GM19438 (cell line): Measurements from ENCODE around the gene VPS13A.
"Not testable (repeated sequence)": the region's sequence is repeated elsewhere in the genome, so short reads cannot be mapped to it uniquely, and the experiment has no call there.

ENCODE experiments used
- ATAC-seq: cut with Tn5 transposase; IDR thresholded peaks from one replicate; pipeline ENCODE4 v1.9.1; 2021; ENCODE audit warnings: low read depth; ENCODE audit not compliant: unreplicated experiment

Gene VPS13A

DNA sequence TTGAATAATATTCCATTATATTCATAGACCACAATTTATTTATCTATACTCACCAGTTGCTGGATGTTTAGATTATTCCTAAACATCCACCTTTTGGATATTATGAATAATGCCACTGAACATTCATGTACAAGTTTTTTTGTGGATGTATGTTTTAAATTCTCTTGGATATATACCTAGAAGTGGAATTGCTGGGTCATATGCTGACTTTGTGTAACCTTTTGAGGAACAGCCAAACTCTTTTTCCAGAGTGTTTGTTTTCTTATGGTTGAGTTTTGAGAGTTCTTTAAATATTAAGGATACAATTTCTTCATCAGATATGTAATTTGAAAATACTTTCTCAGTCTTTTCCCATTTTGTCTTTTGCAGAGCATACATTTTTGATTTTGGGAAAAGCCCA, 2.7 kb downstream of the VPS13A start:
- ATAC-seq, result no peak

DNA sequence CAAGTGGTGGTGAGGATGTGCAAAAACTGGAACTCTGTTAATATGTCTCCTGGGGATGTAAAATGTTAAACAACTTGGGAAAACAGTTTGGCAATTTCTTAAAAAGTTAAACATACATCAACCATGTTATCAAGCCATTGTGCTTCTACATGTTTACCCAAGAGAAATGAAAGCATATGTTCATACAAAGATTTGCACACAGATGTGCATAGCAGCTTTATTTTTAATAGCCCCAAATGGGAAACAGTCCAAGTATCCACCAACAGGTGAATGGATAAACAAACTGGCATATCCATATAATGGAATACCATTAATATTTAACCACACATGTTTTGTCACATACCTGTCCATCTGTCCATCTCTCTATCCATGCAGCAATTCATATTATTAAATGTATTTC, 6.2 kb downstream of the VPS13A start:
- no peak for ATAC-seq

DNA sequence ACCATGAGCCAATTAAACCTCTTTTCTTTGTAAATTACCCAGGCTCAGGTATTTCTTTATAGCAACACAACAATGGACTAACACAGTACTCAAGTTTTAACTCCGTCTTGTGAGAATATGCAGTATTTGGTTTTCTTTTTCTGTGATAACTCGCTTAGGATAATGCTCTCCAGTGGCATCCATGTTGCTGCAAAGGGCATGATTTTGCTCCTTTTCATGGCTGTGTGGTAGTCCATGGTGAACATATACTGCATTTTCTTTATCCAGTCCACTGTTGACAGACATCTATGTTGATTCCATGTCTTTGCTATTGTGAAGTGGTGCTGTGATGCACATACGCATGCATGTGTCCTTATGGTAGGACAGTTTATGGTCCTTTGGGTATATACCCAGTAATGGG, 10.9 kb downstream of the VPS13A start:
- ATAC-seq, result no peak

DNA sequence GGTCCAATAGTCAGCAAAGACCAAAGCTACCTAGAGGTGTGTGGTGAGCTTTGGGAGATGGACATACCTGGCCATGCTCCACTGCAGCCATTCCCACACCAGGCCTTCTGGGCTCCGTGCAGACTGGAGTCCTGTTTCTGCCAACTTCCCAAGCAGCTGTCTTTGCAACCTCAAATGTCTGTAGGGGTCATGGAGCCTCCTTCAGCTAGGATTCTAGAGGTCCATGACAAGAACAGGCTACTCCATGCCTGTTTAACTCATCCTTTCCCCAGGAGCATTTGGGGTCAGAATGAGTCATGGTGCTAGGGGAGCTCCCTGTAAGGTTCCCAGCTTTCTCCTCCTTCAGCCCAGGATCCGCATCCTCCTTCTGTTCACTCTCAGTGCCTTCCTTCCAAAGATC, 17.1 kb downstream of the VPS13A start:
- ATAC-seq, result no peak

DNA sequence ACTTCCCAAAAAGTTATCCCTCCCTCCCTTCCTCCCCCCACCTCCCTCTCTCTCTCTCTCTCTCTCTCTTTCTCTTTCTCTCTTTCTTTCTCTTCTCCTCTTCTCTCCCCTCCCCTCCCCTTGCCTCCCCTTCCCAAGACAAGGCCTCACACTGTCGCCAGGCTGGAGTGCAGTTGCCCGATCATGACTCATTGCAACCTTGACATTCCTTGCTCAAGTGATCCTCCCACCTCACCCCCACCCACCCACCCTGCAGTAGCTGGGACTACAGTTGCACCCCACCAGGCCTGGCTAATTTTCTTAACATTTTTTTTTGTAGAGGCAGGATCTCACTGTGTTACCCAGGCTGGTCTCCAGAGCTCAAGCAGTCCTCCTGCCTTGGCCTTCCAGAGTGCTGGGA, 32.8 kb downstream of the VPS13A start:
- no peak for ATAC-seq

DNA sequence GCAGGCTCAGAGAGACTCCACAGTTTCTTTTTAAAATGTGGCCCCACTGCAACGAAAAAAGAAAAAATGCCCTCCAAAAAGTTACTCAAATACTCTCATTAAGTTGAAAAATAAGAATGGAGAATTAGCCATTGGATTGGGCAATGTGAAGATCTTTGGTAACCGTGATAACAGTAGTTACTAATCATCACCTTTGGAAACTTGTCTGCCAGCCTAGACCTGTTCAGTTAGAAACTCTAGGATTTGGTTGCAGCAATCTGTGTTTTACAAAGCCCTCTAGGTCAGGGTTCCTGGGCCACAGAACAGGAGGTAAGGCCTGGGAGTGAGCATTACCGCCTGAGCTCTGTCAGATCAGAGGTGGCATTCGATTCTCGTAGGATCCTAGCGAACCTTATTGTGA, 34.2 kb downstream of the VPS13A start:
- no peak for ATAC-seq

DNA sequence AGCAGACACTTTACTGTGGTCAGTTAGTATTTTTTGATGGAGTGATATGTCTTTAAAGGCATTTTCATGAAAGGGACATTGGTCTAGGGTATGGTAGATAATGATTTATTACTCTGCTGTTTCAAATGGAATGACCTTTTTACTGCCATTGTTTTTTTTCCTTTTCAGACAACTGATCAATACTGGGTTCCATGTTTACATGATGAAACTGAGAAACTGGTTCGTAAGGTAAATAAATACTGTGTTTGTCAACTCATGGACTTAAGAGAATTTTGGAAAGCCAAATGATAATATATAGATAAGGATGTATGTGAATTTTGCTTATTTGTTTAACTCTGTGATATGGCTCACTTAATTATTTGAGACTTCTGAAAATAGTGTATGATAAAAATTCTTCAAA, 35.5 kb downstream of the VPS13A start:
- ATAC-seq, result no peak

DNA sequence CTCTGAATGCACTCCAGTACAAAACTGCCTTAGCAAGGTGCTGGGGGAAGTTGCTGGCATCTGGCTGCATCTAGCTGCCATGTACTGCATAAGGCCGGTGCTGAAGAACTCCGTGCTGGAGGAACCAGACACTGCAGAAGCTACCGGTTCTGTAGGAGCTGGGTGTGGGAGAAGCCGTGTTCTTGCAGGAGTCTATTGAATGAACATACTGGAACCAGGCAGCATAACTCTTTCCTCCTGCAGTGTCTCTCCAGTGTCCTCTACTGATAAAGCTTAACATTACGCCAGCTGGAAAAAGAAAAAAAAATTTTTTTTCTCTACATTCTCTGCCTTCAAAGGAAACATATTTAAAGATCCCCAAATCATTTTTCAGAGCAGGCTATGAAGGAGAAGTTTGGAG, 38.5 kb downstream of the VPS13A start:
- no peak for ATAC-seq

DNA sequence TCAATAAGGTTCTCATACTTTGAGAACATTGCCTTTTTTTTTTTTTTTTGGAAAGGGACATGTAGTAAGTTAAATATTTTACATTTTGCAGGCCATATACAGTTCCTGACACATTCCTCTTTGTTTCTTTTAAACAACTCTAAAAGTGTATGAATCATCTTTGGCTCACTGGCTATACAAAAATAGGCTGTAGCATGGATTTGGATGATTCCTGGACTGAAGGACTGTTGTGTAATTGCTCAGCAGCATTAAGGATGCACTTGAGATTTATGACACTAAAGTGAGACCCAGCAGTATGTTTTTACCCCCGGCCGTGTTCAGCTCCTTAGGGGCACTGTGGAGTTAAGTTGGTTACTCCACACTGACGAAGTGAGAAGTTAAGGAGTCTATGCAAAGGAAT, 41.3 kb downstream of the VPS13A start:
- no peak for ATAC-seq

DNA sequence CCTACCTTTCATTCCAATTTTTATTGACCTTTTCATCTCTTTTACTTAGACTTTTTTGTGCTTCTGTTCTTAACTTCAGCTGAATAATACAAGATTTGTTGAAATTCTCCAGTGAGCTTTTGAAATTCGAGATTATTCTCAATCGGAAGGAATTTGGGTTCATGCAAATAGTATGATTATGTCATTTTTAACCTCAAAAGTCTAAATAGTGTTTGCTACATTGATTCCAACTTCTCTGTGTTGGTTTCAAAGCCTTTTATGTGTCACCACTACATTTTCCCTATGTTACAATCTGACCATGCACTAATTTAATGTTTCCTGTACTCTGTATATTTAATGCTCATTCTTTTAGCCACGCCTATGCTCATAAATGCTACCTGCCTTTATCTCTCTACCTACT, 44.1 kb downstream of the VPS13A start:
- ATAC-seq, result no peak

DNA sequence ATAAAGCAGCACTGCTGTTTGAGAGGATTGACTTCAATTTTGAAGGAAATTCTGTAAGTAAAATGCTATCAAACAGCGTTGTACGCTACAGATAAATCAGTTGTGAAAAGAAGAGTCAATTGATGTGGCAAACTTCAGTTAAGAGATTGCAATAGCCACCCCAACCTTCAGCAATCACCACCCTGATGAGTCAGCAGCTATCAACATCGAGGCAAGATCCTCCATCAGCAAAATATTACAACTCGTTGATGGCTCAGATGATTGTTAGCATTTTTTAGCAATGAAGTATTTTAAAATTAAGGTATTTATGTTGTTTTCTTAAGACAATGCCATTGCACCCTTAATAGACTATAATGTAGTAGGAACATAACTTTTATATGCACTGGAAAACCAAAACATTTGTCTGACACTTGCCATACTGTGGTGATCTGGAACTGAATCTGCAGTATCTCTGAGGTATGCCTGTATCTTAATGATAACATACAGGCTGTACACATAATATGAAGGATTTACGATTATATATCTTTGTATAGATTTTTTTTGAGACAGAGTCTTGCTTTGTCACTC, 47.5 kb downstream of the VPS13A start:
- no peak for ATAC-seq

DNA sequence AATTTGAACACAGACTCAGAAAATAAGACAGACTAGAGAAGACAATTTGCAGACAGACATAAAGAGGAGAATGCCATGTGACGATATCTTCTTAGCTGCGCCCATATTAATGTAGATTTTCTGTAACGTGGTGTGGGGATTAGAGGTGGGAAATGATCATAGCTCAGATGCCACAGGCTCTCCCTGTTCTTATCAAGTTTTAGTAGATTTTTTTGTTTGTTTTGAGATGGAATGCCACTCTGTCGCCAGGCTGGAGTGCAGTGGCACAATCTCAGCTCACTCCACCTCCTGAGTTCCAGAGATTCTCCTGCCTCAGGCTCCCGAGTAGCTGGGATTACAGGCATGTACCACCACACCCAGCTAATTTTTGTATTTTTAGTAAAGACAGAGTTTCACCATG, 59.4 kb downstream of the VPS13A start:
- ATAC-seq, result no peak

DNA sequence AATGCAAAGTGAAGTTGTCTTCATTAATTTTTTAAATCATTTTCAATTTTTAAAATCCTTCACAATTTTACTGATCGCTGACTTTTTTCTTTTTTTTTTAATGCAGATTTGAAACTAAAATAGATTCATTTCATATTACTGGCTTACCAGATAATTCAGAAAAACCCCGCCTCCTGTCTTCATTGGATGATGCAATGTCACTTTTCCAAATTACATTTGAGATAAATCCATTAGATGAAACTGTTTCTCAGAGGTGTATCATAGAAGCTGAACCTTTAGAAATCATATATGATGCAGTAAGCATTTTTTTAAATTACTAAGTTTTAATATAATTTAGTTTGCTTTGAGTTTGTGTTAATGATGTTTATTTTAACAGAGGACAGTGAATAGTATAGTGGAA, 60.6 kb downstream of the VPS13A start:
- no peak for ATAC-seq

DNA sequence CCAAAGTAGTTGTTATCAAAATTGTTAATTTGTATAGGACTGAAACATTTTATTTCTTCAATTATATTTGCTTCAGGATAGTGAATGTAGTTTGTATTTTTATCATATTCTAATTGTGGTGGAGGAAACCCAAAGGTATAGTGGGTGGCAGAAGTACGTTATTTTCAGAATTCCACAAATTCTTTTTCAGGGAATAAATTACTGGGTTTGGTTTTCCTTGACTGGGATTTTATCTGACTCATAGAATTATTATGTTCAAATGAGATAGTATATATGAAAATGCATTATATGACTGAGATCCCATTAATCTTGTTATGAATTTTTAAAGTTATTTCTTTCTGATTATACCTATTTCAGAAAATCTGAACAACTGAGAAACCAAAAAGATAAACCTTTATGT, 73.7 kb downstream of the VPS13A start:
- ATAC-seq, result no peak

DNA sequence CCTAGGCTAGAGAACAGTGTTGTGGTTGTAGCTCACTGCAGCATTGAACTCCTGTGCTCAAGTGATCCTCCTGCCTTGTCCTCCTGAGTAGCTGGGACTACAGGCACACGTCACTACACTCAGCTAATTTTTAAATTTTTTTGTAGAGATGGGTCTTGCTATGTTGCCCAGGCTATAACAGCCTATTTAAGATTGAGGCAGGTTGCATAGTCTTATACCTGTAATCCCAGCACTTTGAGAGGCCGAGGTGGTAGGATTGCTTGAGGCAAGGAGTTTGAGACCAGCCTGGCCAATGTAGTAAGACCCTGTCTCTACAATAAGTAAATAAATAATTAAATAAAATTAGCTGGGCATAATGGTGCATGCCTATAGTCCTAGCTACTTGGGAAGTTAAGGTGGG, 79.9 kb downstream of the VPS13A start:
- no peak for ATAC-seq

DNA sequence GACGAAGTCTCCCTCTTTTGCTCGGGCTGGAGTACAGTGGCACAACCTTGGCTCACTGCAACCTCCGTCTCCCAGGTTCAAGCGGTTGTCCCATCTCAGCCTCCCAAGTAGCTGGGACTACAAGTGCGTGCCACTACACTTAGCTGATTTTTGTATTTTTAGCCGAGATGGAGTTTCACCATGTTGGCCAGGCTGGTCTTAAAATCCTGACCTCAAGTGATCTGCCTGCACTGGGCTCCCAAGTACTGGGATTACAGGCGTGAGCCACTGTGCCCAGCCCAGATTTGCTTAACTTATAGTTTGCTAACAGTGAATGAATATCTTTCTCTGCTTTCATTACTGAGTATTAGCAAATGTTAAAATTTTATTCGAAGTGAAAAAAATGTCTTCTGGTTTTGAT, 84.3 kb downstream of the VPS13A start:
- ATAC-seq, result no peak

DNA sequence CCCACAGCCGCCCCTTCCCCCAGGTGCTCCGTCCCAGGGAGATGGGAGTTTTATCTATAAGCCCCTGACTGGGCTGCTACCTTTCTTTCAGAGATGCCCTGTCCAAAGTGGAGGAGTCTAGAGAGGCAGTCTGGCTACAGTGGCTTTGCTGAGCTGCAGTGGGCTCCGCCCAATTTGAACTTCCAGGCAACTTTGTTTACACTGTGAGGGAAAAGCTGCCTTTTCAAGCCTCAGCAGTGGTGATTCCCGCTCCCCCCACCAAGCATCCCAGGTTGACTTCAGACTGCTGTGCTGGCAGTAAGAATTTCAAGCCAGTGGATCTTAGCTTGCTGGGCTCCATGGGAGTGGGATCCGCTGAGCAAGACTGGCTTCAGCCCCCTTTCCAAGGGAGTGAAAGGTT, 90.4 kb downstream of the VPS13A start:
- not testable (repeated sequence) for ATAC-seq

DNA sequence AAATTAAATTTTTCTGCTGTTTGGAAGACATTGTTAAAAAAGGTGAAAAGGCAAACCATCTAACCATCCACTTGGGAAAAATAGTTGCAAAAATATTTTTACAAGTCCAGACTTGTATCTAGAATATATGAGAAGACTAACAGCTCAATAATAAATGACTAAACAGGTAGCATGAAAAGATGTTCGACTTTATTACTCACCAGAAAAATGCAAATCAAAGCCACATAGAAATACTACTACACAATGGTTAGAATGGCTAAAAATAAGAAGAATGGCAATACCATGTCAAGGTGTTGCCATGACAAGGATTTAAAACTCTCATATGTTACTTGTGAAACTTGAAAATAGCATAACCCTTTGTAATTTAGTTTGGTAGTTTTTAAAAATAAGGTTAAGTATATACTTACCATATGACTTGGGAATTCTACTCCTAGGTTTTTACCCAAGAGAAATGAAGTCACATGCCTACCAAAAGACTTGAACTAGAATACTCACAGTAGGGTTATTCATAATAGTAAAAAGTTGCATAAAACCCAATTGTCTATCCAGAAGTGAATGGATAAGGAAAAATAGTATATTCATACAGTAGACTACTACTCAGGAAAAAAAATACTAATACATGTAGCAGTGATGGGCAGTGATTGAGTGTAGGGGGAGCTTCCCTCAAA, 93.8 kb downstream of the VPS13A start:
- no peak for ATAC-seq

DNA sequence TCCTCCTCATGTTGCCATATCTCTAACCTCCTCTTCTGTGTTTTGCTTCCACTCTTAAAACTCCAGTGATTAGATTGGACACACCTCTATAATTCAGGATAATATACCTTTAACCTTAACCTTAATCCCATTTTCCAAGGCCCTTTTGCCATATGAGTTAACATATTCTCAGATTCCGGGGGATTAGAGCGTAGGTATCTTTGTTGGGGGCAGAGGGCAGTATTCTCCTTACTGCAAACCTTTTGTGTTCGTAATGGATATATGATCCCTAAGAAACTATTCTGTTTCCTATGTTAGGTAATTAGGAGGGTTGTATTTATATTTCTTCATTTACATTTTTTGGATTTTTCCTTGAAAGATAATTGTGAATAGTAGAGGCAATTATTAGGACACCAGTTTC, 99.5 kb downstream of the VPS13A start:
- no peak for ATAC-seq

DNA sequence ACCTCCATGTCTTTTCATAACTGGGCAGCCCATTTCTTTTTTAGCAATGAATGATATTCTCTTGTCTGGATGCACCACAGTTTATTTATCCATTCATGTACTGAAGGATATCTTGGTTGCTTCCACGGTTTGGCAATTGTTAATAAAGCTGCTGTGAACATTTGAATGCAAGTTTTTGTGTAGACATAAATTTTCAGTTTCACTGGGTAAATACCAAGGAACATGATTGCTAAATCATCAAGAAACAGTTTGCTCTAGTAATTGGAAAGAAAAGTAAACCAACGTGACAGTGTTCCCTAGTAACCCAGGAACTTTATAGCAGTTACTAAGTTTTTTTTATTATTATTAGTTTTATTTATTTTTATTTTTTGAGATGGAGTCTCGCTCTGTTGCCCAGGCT, 100.4 kb downstream of the VPS13A start:
- ATAC-seq, result no peak

DNA sequence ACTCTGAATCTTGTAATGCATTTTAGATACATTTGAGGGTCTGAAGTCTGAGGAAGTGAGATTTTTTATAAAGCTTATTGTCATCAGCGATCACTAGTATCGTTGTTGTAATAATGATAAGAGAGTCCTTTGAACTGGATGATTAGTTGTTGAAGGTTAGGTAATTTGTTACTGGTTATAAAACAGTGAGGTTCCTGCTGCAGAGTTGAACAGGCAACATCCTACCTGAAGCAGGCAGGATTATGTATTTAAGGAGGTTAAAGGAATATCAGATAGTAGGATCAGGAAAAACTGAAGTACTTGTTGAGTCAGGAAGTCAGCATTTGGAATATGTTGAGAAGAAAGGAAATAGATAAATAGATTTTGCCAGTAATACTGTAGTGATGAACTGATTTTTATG, 106.7 kb downstream of the VPS13A start:
- no peak for ATAC-seq

DNA sequence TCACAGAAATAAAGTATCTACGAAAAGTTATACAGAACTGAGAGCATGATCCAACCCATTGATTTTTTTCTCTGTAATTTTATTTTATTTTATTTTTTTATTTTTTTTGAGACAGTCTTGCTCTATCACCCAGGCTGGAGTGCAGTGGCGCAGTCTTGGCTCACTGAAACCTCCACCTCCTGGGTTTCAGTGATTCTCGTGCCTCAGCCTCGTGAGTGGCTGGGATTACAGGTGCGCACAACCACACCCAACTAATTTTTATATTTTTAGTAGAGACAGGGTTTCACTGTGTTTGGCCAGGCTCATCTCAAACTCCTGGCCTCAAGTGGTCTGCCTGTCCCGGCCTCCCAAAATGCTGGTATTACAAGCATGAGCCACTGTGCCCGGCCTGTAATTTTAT, 107.3 kb downstream of the VPS13A start:
- ATAC-seq, result no peak

DNA sequence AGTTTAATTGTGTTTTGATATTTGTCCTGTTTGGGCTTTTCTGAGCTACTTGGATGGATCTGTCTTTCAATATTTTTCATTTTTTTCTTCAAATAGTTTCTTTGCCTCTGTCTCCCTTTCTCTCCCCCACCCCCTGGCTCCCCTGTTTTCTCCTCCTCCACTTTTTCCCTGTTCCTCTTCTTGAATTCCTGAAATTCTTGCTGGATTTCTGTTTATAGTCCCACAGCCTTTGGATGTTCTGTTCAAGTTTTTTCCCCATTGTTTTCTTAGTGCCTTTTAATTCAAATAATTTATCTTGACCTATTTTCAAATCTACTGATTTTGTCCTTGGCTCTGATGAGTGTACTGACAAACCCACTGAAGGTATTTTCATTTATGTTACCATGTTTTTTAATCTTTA, 113.0 kb downstream of the VPS13A start:
- no peak for ATAC-seq
